ENCODE measurements around the gene SBF1. TPM values are rescaled to one million over a fixed set of nuclear protein-coding genes. Genes with fewer than 3 reads are reported as not detected.
A peak's percentile ranks its signal among the peaks of the same experiment; 100 is the strongest.

The SBF1 gene
- total RNA-seq, 2 experiments from 2014 or later = 220 to 227 TPM

- H3K27me3 ChIP-seq (ENCODE audit: control insufficient read depth in 1 of 2, insufficient read depth in 2 of 2, low read length in 2 of 2) = no peaks in the 10 kb centered on the region
- H3K27ac ChIP-seq (ENCODE audit: low read depth in 1 of 2, low read length in 2 of 2) = peak overlapping the region in 1 of 2 donors; percentile 29
- Mint-ChIP-seq H3K36me3 (ENCODE audit: low read depth) (peaks cover 33% of the 10 kb centered on the region), H3K4me3 (no peak overlapping the region), H3K9me3 (no peaks in the 10 kb centered on the region), H3K4me1 (ENCODE audit: low read depth) (no peaks in the 10 kb centered on the region), H3K27me3 (no peaks in the 10 kb centered on the region), H3K27ac (no peak overlapping the region)
- intact Hi-C loops (cut with DNase I, micrococcal nuclease) = no loop called here
- DNase-seq (peak in 1 of 14 experiments; percentile 28), ATAC-seq (ENCODE audit: poor library complexity) (no peak)
- peaks cover 60% of the 10 kb centered on the region for H3K36me3 ChIP-seq (ENCODE audit: insufficient read depth, low read length)
- no peak for TF ChIP-seq CTCF (IDR thresholded peaks at IDR 0.05)
- CTCF ChIA-PET = no interaction called here
- no peaks in the 10 kb centered on the region for H3K9me3 ChIP-seq (ENCODE audit: control insufficient read depth in 1 of 2, insufficient read depth in 1 of 2, low read length in 2 of 2)
- H3K4me1 ChIP-seq (ENCODE audit: insufficient read depth, low read length) = peaks cover 16% of the 10 kb centered on the region
- H3K4me3 ChIP-seq (ENCODE audit: low read length) = no peak overlapping the region
- POLR2A ChIA-PET = interaction anchor here (1.9 kb wide), 1 partner anchor 85 kb away, joined by 5 read pairs; the partner anchor contains the start of gene SCO2
These were observed 34.1 kb downstream of the SBF1 start for GRCh38 chr22:50440544-50441249.

GRCh38 chr22:50439871-50440331 lies 34.9 kb downstream of the SBF1 start:
- H3K4me1 Mint-ChIP-seq (ENCODE audit: low read depth) = no peaks in the 10 kb centered on the region
- no peak for TF ChIP-seq CTCF (IDR thresholded peaks at IDR 0.05)
- H3K27me3 Mint-ChIP-seq = no peaks in the 10 kb centered on the region
- no peak overlapping the region for H3K27ac ChIP-seq (ENCODE audit: low read depth in 1 of 2, low read length in 2 of 2)
- peaks cover 8% of the 10 kb centered on the region for H3K4me1 ChIP-seq (ENCODE audit: insufficient read depth, low read length)
- H3K36me3 Mint-ChIP-seq (ENCODE audit: low read depth) = peaks cover 33% of the 10 kb centered on the region
- H3K36me3 ChIP-seq (ENCODE audit: insufficient read depth, low read length) = peaks cover 61% of the 10 kb centered on the region
- DNase-seq (peak in 1 of 14 experiments; percentile 10), ATAC-seq (ENCODE audit: poor library complexity) (no peak)
- H3K4me3 ChIP-seq (ENCODE audit: low read length) = no peak overlapping the region
- no peak overlapping the region for H3K27ac Mint-ChIP-seq
- POLR2A ChIA-PET = interaction anchor here (0.8 to 1.9 kb wide), 2 partner anchors 86 kb away, joined by 3 to 5 read pairs; partner anchors contain the start of gene SCO2
- no peak overlapping the region for H3K4me3 Mint-ChIP-seq
- no peaks in the 10 kb centered on the region for H3K27me3 ChIP-seq (ENCODE audit: control insufficient read depth in 1 of 2, insufficient read depth in 2 of 2, low read length in 2 of 2)
- CTCF ChIA-PET = no interaction called here
- no peaks in the 10 kb centered on the region for H3K9me3 Mint-ChIP-seq
- no peaks in the 10 kb centered on the region for H3K9me3 ChIP-seq (ENCODE audit: control insufficient read depth in 1 of 2, insufficient read depth in 1 of 2, low read length in 2 of 2)
- intact Hi-C loops (cut with DNase I, micrococcal nuclease) = no loop called here

- Mint-ChIP-seq H3K4me1 (ENCODE audit: low read depth) (no peaks in the 10 kb centered on the region), H3K27ac (no peak overlapping the region), H3K27me3 (no peaks in the 10 kb centered on the region), H3K4me3 (no peak overlapping the region), H3K36me3 (ENCODE audit: low read depth) (peaks cover 32% of the 10 kb centered on the region), H3K9me3 (no peaks in the 10 kb centered on the region)
- ChIA-PET CTCF (interaction anchor here (1.2 kb wide), 1 partner anchor 181 kb away, joined by 4 read pairs; no protein-coding TSS in a partner anchor), POLR2A (interaction anchor here (0.8 kb wide), 1 partner anchor 86 kb away, joined by 3 read pairs; the partner anchor contains the start of gene SCO2)
- peaks cover 64% of the 10 kb centered on the region for H3K36me3 ChIP-seq (ENCODE audit: insufficient read depth, low read length)
- H3K4me1 ChIP-seq (ENCODE audit: insufficient read depth, low read length) = peaks cover 3% of the 10 kb centered on the region
- TF ChIP-seq CTCF (IDR thresholded peaks at IDR 0.05) = no peak
- no peak overlapping the region for H3K27ac ChIP-seq (ENCODE audit: low read depth in 1 of 2, low read length in 2 of 2)
- H3K4me3 ChIP-seq (ENCODE audit: low read length) = no peak overlapping the region
- no peaks in the 10 kb centered on the region for H3K9me3 ChIP-seq (ENCODE audit: control insufficient read depth in 1 of 2, insufficient read depth in 1 of 2, low read length in 2 of 2)
- intact Hi-C loops (cut with DNase I, micrococcal nuclease) = no loop called here
- H3K27me3 ChIP-seq (ENCODE audit: control insufficient read depth in 1 of 2, insufficient read depth in 2 of 2, low read length in 2 of 2) = no peaks in the 10 kb centered on the region
- DNase-seq = peak in 1 of 14 experiments; percentile 20
- no peak for ATAC-seq (ENCODE audit: poor library complexity)
These were observed 35.4 kb downstream of the SBF1 start for GRCh38 chr22:50439314-50439870.
